AG08396 (cell line): ENCODE results near the gene PAPPA2.

Experiments
- DNase-seq: peaks from one replicate; pipeline ENCODE4 v3.0.0; 2012; ENCODE audit warnings: low spot score, mixed read lengths

The PAPPA2 gene

GRCh38 chr1:176864211-176864610, 401.2 kb downstream of the PAPPA2 start:
- DNase-seq, result no peak

- no peak for DNase-seq
These were observed 403.2 kb downstream of the PAPPA2 start for GRCh38 chr1:176866011-176866714.

DNA sequence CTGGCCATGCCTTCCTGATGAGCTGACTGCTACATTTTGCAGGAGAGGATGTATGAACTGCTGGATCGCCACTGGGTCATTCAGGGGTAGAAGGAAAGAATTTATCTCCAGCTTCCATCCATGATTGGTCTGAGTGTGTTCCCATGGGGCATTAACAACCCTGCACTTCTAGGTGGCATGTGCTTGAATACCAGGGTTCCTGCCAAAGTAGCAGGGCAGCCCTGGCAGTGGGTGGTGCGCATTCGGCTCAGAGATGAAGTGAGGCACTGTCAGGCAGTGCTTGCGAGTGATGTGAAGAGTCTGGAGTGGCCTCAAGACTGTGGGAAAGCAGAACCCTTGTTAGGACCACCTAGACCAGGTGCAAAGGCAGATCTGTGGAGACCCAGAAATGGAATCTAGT, 406.6 kb downstream of the PAPPA2 start:
- no peak for DNase-seq

- DNase-seq, result no peak
These were observed 414.1 kb downstream of the PAPPA2 start for GRCh38 chr1:176876966-176877515.

GRCh38 chr1:176877557-176877956, 414.6 kb downstream of the PAPPA2 start:
- DNase-seq, result no peak

- no peak for DNase-seq
These were observed 416.0 kb downstream of the PAPPA2 start for GRCh38 chr1:176878750-176879536.

DNA sequence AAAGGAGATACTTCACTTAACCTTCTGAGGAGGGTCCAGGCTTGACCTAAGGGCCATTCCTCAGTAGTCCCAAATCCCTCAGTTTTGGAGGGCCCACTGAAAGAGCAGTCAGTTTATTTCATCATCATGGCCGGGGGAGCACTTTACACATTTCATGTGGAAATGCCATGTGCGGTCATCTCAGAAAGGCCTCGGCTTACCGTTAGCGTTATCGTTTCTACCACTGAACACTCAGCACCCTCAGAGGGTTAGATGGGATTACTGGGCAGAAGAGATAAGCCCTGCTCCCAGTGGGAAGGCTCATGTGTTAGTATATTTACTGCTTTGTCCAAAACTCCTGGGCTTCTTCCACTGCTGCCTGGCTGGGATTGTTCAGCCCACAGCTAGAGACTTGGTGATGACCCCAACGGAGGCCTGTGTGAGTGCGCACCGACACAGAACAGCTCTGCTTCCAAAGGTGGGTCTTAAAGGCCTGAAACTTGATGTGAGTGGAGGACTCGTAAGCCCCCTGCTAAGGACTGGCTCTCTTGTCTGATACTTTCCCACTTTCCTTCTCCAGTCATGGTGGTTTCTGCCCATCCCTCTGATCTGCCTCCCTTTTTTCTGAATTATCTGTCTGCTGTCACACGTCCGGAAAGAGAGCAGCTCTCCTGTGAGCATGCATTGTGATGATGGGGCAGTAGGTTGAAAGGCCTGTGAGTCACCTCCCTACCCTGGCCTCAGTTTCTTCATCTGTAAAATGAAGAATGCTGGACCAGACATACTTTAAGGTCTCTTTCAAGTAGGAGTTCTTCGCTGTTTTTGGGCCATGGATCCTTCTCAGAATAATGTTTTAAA, 417.0 kb downstream of the PAPPA2 start:
- no peak for DNase-seq

- peak; percentile 75 for DNase-seq
These were observed 418.1 kb downstream of the PAPPA2 start for GRCh38 chr1:176880955-176881595.

DNA sequence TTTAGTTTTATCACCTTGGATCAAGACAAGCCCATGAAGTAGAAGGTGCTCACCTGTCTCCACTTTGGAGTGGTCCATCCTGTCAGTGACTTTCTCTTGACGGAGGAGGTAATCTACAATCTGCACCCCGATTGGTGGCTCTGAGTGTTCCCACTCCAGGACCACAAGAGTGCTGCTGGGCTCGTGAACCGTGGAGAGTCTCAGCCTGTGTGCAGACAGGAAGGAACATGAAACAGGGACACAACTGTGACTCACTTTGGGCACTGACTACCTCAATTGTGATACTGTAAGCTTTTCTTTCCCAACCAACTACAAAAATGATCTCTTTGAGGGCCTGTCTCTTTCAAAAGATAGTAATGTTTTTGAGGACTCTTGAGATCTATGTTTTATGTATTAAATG, 421.3 kb downstream of the PAPPA2 start:
- DNase-seq, result no peak

- no peak for DNase-seq
These were observed 421.9 kb downstream of the PAPPA2 start for GRCh38 chr1:176884911-176885310.

DNA sequence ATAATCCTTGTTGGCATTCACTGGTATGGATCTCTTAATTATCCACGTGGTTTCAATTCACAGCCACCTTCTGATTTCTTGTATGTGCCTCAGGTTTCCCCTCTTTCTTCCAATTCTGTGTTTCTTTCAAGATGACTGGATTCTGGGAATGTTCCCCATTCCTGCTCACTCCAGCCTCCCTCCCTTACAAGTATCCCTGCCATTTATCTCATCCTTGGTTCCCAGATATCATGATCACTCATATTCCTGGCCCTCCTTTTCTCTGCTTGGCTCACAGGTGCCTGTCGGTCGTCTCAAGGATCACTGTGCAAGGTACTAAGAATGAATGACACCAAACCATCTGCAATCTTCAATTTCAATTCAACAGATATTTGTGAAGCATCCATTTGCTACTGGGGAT, 422.4 kb downstream of the PAPPA2 start:
- DNase-seq, result no peak

GRCh38 chr1:176885751-176886150, 422.8 kb downstream of the PAPPA2 start:
- no peak for DNase-seq

DNA sequence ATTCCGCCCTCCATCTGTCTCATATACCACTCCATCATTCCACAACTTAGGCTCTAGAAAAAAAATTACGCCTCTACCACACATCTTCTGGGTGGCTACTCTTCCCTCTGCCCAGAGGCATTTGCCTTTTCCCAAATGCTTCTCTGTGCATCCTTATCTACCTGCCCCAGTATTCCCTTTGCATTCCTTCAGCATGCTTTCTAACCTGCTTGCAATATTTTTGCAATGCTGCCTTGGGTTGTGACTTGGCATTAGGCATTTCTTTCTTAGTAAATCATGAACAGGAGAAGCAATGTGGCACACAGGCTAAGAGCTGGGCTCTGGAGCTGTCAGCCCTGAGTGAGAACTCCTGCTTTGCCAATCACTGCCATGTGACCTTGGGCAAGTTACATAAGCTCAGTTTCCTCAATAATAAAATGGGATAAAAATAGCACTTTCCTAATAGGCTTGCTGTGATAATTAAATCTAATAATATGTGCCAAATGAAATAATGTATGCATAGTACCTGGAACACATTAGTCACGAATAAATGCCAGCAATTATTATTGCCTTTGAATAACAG, 425.6 kb downstream of the PAPPA2 start:
- DNase-seq, result no peak

GRCh38 chr1:176893625-176894352, 430.8 kb downstream of the PAPPA2 start:
- DNase-seq, result no peak

DNA sequence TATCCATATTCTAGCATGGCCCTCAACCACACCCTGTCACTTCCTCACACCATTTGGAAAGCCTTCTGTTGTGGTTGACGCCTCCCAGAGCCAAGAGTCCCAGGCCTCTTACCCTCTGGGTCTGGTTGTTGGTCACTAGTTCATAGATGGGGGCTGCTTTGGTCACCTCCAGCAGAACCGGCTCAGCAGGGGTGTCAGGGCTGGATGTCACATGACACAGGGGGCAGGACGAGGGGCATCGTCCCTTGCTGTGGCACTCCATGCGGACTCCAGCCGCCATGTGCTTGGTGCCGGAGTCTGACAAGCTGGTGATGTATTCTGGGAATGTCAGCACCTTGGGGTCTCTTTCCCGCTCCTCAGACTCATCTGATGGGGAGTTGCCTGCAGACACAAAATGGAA, 431.5 kb downstream of the PAPPA2 start:
- DNase-seq, result no peak
